LoVo (cell line): ENCODE data around the gene SREBF2.

ENCODE experiments used
- DNase-seq: peaks from one replicate; pipeline ENCODE4 v3.0.0-alpha.2; 2016; ENCODE audit warnings: low spot score

The SREBF2 gene

DNA sequence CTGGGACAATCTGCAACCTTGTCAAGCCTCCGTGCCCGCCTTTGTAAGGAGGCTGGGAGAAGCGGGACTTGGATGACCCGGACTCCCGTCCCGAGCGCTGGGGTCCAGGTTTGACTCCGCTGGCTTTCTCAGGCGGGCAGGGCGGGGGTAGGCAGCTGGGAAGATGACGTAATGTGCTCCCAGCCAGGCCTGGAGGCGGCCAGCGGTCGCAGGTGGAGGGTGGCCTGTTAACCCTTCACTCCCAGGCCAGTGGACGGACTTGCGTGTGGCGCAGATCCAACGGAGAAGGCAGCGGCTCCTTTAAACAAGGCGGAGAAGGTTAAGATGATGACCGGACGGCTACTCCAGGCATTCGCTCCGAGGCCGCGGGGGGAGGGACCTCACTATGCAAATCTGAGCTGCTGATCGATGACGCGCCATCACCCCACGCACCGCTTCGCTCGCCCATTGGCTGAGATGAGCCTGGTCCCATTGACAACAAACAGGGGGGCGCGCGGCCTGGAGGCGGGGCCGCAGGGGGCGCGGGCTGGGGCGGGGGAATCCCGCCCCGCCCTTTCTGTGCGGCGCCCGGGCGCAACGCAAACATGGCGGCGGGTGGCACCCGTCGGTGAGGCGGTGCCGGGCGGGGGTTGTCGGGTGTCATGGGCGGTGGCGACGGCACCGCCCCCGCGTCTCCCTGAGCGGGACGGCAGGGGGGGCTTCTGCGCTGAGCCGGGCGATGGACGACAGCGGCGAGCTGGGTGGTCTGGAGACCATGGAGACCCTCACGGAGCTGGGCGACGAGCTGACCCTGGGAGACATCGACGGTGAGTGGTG, at the start of gene SREBF2:
Gene SREBF2 (plus strand): TSS at position 553 of the 816 bp plus-strand sequence. CDS start 166 bp downstream, at position 719.
- DNase-seq: peak; percentile 99

- no peak for DNase-seq
Observed at GRCh38 chr22:41787331-41787730, 45.6 kb upstream of the SREBF2 start.

DNA sequence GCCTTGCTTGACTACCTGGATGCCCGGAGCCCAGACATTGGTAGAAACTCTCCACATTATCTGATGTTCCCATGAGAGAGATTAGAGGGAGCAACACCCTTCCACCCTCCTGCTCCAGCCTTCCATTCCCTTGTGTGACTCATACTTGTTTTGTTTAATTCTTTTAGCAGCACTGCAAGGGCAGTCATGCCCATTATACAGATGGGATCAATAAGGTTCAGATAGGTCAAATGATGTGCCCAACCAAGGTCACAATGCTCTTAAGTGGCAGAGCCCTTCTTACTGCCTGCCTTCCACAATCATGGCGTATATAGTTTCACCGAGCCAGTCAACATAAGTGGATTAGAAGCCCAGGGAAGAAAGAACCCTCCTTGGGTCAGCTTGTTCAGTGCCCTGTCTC, 39.0 kb upstream of the SREBF2 start:
- DNase-seq: no peak

DNA sequence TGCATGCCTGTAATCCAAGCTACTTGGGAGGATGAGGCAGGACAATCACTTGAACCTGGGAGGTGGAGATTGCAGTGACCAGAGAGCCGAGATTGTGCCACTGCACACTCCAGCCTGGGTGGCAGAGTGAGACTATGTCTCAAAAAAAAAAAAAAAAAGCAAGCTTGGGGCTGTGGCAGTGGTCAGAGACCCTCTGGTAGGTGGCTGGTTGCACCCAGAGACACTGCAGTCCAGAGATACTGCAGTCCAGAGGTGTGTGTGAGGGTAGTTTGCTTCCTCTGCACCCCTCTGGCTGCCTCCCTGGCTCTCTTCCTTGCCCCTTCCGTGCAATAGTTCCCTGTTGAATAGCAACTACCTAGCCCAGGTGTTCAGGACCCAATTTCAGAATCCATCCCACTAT, 34.2 kb upstream of the SREBF2 start:
- no peak for DNase-seq

DNA sequence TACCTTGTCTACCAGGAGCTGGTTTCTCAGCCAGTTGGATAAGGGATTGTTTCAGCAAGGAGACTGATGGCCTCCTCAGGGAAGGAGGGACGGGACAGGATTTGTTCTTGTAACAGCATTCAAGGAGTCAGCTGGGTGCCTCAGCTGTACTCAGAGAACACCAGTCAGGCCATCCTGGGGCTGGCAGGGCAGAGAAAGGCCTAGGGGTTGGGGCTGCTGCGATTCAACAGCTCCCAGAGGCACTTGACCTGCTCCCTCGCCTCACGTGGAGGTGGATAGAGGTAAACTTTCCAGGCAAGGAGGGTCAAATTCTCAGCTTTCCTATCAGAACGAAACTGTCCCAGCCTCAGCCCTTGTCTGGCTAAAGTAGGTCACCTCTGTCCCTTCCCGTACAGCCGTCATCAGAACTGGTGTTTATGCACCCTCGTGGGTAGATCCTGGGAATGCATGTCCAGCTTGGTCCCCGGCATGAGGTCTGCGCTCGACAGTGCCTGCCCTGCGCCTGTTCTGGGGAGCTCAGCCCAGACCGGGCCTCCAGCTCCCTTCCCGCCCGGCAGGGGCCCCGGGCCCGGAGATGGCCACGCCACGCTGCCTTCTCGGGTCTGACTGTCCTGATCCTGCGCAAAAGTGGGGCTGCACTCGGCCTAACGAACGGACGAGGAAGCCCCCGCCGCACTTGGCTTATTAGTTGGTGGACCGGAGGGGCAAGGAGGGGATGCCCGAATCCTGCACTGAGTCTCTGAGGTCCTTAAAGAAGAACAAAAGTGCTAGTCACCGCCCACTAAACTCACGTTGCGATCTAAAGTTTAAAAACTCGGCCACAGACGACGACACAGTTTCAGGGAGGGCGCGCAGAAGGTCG, 33.2 kb upstream of the SREBF2 start:
- DNase-seq: no peak

- DNase-seq: peak; percentile 94
Observed at GRCh38 chr22:41800348-41801146, 32.4 kb upstream of the SREBF2 start, which contains the start of gene CCDC134. CCDC134 (plus strand) TSS chr22:41800679; CDS start chr22:41808891, 8,212 bp downstream.

GRCh38 chr22:41801147-41801819, 31.6 kb upstream of the SREBF2 start:
- DNase-seq: no peak

DNA sequence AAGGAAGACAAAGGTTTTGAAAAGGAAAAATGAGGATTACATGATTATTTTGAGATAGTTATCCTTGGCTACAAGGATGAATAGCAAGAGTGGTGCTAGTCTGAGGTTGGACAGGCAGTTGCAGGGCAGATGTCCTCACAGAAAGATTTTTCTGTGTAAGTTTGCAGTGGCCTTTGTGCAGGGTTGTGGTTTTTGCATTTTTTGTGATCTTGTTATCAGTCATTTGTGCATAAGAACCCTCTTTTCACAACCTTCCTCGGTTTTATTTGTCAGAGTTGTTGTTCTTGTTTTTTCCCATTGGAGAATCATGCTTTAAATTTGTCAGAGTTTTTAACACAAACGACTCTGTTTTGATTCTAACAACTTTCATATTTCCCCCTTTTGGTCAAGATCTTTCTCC, 31.0 kb upstream of the SREBF2 start:
- DNase-seq: no peak

GRCh38 chr22:41805639-41806038, 27.3 kb upstream of the SREBF2 start:
- no peak for DNase-seq

DNA sequence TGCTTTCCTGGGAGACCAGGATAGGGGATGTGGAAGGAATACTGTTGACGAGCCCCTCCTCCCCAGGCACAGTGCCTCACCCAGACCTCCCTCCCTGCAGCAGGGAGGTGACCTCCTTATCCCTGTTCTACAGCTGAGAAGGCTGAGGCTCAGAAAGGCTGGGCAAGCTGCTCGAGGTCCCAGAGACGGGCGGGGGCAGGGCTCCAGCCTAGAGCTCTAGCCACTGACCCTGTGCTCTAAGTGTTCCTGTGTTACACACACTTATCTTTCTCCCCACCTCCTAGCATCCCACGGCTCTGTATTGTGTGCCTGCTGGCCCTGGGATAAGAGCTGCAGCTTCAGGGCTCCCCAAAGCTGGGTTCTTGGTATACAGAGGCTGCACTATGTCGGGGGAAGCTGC, 24.5 kb upstream of the SREBF2 start:
- DNase-seq: no peak

DNA sequence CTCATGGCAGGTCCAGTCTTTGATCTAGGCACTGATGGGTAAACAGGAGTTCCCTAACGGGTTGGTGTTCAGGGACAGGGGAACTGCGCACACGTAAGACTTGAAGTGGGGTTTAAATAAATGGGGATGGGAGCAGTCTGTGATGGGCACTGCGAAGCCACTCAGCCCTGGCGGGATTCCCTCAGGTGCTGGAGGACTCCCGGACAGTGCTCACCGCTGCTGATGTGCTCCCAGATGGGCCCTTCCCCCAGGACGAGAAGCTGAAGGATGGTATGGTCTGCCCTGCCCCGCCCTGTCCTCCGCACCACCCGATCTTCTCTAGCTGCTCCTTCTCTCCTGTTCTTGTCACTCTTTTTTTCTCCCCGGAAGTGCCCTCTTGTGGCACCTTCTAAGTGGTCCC, 22.9 kb upstream of the SREBF2 start:
- DNase-seq: no peak

- DNase-seq: no peak
Observed at GRCh38 chr22:41812805-41813545, 19.9 kb upstream of the SREBF2 start.

DNA sequence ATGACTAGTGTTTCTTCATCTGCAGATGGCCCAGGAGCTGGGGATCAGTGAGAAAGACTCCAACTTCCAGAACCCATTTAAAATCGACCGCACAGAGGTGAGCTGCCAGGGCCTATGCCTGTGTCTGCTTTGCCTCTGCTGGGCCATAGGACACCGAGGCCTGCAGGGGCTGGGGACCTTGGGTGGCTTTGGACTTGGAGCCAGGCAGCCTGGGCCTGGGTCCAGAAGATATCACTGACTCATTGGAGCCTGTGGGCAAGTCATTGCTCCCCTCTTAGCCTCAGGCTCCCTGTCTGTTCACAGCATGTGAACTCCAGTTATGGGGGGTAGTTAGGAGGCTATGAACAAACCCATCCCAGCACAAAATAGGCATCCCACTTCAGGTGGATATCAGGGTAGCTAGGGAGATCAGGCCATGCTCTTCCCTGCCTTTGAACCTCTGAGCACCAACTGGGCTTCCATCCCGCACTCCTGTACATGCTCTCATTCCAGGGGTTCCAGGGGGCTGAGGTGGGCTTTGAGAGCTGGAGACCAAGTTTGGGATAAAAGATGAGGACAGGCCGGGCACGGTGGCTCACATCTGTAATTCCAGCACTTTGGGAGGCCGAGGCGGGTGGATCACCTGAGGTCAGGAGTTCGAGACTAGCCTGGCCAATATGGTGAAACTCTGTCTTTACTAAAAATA, 19.0 kb upstream of the SREBF2 start:
- no peak for DNase-seq

- no peak for DNase-seq
Observed at GRCh38 chr22:41815716-41816115, 17.2 kb upstream of the SREBF2 start.

DNA sequence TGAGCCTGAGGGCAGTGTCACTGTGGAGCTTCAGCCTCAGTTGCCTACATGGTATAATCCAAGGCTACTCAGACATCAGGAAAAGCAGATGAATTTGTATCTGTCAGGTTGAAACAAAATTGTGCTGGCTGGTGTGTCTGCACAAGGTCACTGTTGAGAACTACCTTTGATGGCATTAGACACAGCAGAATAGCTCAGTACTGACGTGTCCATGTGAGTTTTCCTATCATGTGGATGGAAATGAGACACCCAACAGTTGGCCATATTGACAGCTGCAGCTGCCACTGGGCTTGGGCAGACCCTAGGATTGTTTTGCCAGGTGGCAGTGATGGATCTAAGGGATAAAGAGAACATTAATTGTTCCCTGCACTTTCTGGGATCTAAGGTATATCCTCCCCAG, 16.7 kb upstream of the SREBF2 start:
- DNase-seq: no peak

DNA sequence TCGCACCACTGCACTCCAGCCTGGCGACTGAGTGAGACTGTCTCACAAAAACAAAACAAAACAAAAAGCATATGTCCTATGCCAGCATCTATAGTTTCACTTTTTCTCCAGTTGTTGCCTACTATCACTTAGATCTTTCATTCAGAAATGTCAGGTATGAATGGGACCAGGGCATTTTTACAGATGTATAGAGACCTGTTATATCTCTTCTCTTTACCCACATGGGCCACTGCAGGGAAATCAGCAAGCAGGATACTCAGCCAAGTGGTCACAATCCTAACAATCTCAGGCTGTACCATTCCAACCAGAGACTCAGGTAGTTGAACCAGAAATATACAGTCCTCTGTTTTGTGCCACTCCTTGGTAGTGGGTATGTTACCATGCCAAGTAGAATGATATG, 16.0 kb upstream of the SREBF2 start:
- DNase-seq: no peak

GRCh38 chr22:41818011-41818410, 14.9 kb upstream of the SREBF2 start:
- DNase-seq: no peak

DNA sequence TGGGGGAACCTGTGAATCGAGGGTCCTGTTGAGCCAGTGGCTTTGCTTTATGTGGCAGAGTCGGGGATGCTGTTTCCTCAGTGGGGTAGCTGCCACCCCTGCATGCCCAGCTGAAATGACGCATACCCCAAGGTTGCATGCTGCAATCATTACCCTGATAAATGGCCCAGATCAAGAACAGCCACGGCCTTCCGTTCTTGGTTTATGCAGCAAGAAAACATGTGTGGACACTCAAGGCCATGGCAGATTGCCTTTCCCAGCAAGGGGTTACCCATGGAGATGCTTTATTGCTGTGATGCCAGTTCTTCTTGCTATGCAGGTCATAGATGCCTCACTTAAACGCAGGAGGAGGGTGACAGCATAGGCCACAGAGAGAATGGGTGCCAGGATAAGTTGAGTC, 14.3 kb upstream of the SREBF2 start:
- no peak for DNase-seq

- no peak for DNase-seq
Observed at GRCh38 chr22:41819257-41819656, 13.6 kb upstream of the SREBF2 start.

- DNase-seq: no peak
Observed at GRCh38 chr22:41820447-41820846, 12.5 kb upstream of the SREBF2 start.
